ENCODE results near the gene ZNF518B.
"Not testable (repeated sequence)": the region's sequence is repeated elsewhere in the genome, so short reads cannot be mapped to it uniquely, and the experiment has no call there.

Gene ZNF518B

GRCh38 chr4:10455133-10455532 lies 2.1 kb downstream of the ZNF518B start:
- DNase-seq, result no peak

GRCh38 chr4:10454726-10455125 lies 2.5 kb downstream of the ZNF518B start:
- DNase-seq, result no peak

- no peak for DNase-seq
These were observed 3.1 kb downstream of the ZNF518B start for GRCh38 chr4:10454121-10454520.

- no peak for DNase-seq
These were observed 8.2 kb downstream of the ZNF518B start for GRCh38 chr4:10448991-10449390.

- no peak for DNase-seq
These were observed 14.2 kb downstream of the ZNF518B start for GRCh38 chr4:10442976-10443375.

GRCh38 chr4:10441512-10441911 lies 15.7 kb downstream of the ZNF518B start:
- no peak for DNase-seq

- no peak for DNase-seq
These were observed 18.3 kb downstream of the ZNF518B start for GRCh38 chr4:10438924-10439323.

- no peak for DNase-seq
These were observed 19.5 kb downstream of the ZNF518B start for GRCh38 chr4:10437735-10438134.

GRCh38 chr4:10427680-10428079 lies 29.5 kb downstream of the ZNF518B start:
- not testable (repeated sequence) for DNase-seq

- no peak for DNase-seq
These were observed 35.7 kb downstream of the ZNF518B start for GRCh38 chr4:10421344-10422055.

- no peak for DNase-seq
These were observed 39.5 kb downstream of the ZNF518B start for GRCh38 chr4:10417740-10418139.

GRCh38 chr4:10416441-10416840 lies 40.8 kb downstream of the ZNF518B start:
- DNase-seq, result no peak

- DNase-seq, result no peak
These were observed 44.0 kb downstream of the ZNF518B start for GRCh38 chr4:10413177-10413576.

GRCh38 chr4:10405672-10406071 lies 51.6 kb downstream of the ZNF518B start:
- DNase-seq, result no peak

- no peak for DNase-seq
These were observed 53.4 kb downstream of the ZNF518B start for GRCh38 chr4:10403633-10404445.

- DNase-seq, result no peak
These were observed 61.1 kb downstream of the ZNF518B start for GRCh38 chr4:10395971-10396580.
